HK-2 (cell line): Measurements from ENCODE around the gene PHAF1.
A peak's percentile ranks its signal among the peaks of the same experiment; 100 is the strongest.

ENCODE experiments used
- DNase-seq: peaks from one replicate; pipeline ENCODE4 v3.0.0-alpha.2; 2018; ENCODE audit not compliant: unreplicated experiment

Gene PHAF1

DNA sequence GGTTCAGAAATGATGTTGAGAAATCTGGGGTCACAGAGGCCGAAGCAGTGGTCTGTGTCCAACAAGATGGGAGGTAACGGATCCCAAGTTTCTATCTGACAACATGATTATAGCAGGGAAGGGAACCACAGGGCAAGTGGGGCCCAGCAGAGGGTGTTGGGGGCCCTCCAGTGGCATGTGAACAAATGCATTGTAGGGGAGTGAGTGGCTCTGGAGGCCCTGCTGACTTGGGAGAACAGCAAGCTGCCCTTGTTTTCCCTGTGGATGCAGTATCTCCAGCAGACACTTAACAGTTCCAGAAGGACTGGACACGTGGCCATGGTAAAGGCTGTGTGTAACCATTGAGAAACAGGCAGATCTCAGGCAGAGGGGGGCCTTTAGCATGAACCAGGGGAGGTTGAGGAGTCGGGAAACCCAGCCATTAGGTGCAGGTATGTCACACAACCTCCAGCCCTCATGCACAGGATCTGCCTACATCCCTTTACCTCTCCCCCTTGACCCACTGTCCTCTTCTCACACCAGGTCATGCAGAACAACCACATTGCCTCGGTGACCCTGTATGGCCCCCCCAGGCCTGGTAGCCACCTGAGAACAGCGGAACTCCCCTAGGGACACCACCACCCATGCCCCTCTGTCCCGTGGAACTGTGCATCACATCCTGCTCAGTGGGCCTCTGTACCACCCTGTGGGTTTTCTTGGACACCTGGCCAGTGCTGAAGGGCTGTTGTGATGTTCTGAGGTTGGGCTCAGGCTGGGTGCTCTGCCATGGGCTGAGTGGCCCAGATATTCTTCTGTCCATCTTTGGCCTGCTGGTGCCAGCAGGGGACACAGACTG is 37.0 kb downstream of the PHAF1 start:
- no peak for DNase-seq

- no peak for DNase-seq
These were observed 37.8 kb downstream of the PHAF1 start for GRCh38 chr16:67147437-67148140.

- DNase-seq = no peak
These were observed 38.5 kb downstream of the PHAF1 start for GRCh38 chr16:67148221-67148620.

- no peak for DNase-seq
These were observed 39.0 kb downstream of the PHAF1 start for GRCh38 chr16:67148656-67149275.

DNA sequence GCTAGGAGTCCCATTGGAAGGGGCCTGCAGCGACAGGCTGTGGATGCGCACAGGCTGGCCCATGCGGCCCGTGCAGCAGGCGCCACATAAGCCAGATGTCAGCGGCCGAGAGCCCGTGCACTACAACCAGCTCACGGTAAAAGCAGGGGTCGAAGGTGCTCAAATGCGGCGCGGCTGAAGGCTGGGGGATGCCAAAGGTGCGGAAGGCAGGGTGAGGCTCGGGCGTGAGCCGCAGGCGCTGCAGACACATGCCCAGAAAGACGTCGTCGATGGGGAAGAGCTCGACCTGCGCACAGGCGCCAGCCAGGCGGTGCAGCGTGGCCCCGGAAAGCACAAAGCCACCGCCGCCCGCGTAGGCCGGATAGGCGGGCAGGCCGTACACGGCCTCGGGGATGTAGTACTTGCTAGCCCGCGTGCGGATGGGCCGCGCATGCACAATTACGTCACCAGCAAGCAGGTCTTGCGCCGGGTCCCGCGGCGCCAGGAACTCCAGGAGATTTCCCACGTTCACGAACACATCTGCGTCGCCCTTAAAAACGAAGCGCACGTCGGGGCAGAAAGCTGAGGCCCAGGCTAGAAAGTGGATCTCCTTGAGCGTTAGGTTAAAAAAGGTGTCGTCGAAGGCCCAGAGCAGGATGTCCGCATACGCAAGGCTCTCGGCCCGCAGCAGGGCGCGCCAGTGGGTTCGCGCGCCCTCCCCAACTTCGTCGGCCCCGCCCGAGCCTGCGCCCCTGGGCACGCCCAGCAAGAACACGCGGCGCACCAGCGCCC is 39.7 kb downstream of the PHAF1 start:
- DNase-seq = no peak

- DNase-seq = no peak
These were observed 40.5 kb downstream of the PHAF1 start for GRCh38 chr16:67150047-67150832.

DNA sequence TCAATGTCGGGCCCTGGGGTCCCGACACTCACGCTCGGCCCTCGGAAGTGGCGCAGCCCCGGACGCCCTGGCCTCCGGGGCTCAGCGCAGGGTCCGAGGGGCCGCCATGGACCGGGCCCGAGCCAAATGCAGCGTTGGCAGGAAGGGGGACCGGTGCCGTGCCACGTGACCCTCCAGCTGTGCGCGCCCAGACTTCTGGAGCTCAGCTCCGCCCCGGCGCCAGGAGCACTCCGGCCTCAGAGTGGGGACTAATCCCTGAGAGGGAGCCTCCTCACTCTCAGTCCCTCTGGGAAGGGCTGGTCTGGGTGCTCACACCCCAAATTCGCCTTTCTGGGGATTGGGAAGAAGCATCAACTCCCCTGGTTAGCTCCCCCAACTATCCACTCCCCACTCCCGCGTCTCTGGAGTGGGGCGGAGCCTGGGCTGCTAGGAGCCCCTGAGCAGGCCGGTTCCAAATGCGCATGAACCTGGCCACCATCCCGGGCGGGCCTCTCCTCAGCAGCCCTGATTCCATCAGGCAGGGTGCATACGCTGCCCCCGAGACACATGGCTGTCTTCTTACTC is 41.2 kb downstream of the PHAF1 start, which contains the start of gene B3GNT9:
TSS of gene B3GNT9 (minus strand) at position 166 of the 564 bp plus-strand sequence. CDS start 513 bp downstream, outside the sequence.
- DNase-seq = peak; percentile 41

GRCh38 chr16:67151431-67152097 is 41.8 kb downstream of the PHAF1 start:
- no peak for DNase-seq

DNA sequence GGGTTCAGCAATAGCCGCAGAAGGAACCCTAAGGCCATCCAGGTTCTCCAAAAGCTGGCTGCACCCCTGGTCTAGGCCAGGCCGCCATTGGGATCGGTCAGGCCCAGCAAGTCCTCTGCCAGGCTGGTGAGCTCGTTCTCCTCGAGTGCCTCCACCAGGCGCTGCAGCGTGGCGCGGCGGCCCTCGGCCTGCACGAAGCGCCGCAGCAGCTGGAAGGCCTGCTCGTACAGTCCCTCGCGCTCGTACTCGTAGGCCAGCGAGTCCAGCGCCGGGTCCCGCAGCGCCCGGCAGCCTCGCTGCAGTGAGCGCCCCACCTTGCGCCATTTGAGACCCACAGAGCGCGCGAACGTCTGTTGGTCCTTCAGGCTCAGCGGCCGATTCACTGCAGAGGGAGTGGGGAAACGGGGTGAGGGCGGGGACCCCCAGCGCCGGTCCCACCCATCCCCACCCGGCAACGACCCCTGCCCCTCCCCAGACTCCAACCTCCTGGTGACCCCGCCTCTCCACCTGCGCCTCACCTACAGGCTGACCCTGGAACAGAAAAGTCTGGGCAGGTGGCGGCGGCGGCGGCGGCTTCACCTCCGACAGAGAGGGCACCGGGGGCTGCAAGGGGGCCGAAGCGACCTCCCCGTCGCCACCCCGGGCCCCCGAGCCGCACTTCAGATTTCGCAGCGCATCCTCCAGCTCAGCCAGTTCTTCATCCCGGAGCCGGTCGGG is 45.0 kb downstream of the PHAF1 start:
- no peak for DNase-seq

GRCh38 chr16:67155295-67156142 is 45.8 kb downstream of the PHAF1 start:
- DNase-seq = peak; percentile 75

DNA sequence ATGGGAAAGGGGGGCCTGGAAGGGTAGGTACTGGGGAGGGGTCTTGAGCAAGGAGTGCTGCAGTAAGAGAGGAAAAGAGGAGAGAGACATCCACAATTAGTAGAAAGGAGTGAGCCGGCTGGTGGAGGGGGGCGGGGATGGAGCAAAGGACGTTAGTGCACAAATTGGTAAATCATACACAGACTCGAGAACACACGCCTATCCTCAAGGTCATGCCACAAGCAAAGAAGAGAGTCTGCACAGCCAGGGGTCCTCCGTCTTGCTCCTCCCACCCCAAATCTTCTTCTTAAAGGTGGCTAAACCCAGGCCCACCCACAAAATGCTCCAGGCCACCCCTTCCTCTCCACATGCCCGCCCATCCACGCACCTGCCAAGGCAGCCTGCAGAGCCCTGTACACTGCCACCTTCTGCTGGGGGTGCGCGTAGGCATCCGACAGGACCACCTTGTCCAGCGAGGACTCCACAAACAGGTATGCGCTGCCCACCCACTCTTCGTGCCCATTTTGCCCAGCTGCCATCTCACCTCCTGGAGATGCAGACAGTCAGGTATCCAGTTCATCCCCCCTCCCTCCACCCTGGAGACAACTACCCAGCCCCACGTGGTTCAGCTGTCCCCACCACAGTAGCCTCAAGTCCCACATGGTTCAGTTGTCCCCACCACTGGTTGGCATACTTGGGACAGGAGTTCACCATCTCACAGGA is 46.6 kb downstream of the PHAF1 start:
- DNase-seq = no peak

- no peak for DNase-seq
These were observed 47.5 kb downstream of the PHAF1 start for GRCh38 chr16:67157106-67157748.

GRCh38 chr16:67157892-67158635 is 48.3 kb downstream of the PHAF1 start:
- DNase-seq = no peak

GRCh38 chr16:67158637-67159600 is 49.2 kb downstream of the PHAF1 start:
- DNase-seq = no peak

- no peak for DNase-seq
These were observed 51.9 kb downstream of the PHAF1 start for GRCh38 chr16:67161595-67162058.
